IMR-90 (cell line): ENCODE data around the gene MOB3A. TPM values are rescaled to one million over a fixed set of nuclear protein-coding genes. Genes with fewer than 3 reads are reported as not detected.

Source experiments
- ATAC-seq: fragments of 200-7000 bp; cut with Tn5 transposase; 2 replicates; pipeline ENCODE4 v1.9.1; 2020; ENCODE audit warnings: low read depth, mild to moderate bottlenecking, moderate library complexity
- BruUV-seq: library from RNA; stranded (reverse); fragments of 400-500 nt; replicated peaks from 2 replicates; lab custom pipeline; 2021; lab: Mats Ljungman, UMichigan
- CTCF ChIA-PET: fragments of 300-600 bp; formaldehyde crosslinking; extraction: SDS; loops from one replicate; lab custom pipeline; 2021; ENCODE audit warnings: antibody characterized with exemption; lab: Yijun Ruan, JAX
- POLR2A ChIA-PET: fragments of 300-600 bp; sonication (Branson Sonifier 250); formaldehyde crosslinking; loops from one replicate; lab custom pipeline; 2022; ENCODE audit warnings: antibody characterized with exemption; ENCODE audit not compliant: unreplicated experiment; lab: Charles Lee
- DNase-seq: peaks from one replicate; pipeline ENCODE4 v3.0.0; 2013
- H2AFZ ChIP-seq: replicated peaks from 2 replicates; pipeline ENCODE3; 2013; ENCODE audit warnings: low read length, mild to moderate bottlenecking; ENCODE audit not compliant: poor library complexity
- H2AK5ac ChIP-seq: 2 replicates; pipeline ENCODE4 v1.6.1; 2013; ENCODE audit warnings: low read depth, low read length, inconsistent platforms
- H2AK9ac ChIP-seq: replicated peaks from 2 replicates; pipeline ENCODE3; 2013; ENCODE audit warnings: mild to moderate bottlenecking, low read depth, low read length, moderate library complexity; ENCODE audit not compliant: poor library complexity
- H2BK120ac ChIP-seq: 2 replicates; pipeline ENCODE4 v1.6.1; 2013; ENCODE audit warnings: low read depth, low read length, inconsistent platforms
- H2BK15ac ChIP-seq: 3 replicates; pipeline ENCODE4 v1.6.1; 2013; ENCODE audit warnings: low read depth, low read length, inconsistent platforms
- H2BK20ac ChIP-seq: 2 replicates; pipeline ENCODE4 v1.6.1; 2013; ENCODE audit warnings: low read depth, mild to moderate bottlenecking, inconsistent platforms, low read length, moderate library complexity
- H2BK5ac ChIP-seq: 2 replicates; pipeline ENCODE4 v1.6.1; 2013; ENCODE audit warnings: mild to moderate bottlenecking, low read depth, low read length, inconsistent platforms; ENCODE audit not compliant: poor library complexity, severe bottlenecking
- H3K14ac ChIP-seq: replicated peaks from 2 replicates; pipeline ENCODE4 v1.6.1; 2013; ENCODE audit warnings: low read depth, low read length, inconsistent platforms
- H3K18ac ChIP-seq: 2 replicates; pipeline ENCODE4 v1.6.1; 2013; ENCODE audit warnings: low read depth, low read length, control low read depth
- H3K23ac ChIP-seq: 2 replicates; pipeline ENCODE4 v1.6.1; 2013; ENCODE audit warnings: low read depth, low read length, inconsistent platforms
- H3K27ac ChIP-seq: 2 replicates; pipeline ENCODE4 v1.5.1; 2013; ENCODE audit warnings: mild to moderate bottlenecking, control low read depth, low read length; ENCODE audit not compliant: insufficient read depth
- H3K27me3 ChIP-seq: 2 replicates; pipeline ENCODE4 v1.6.1; 2013; ENCODE audit warnings: low read length; ENCODE audit not compliant: control insufficient read depth, insufficient read depth
- H3K36me3 ChIP-seq: 2 replicates; pipeline ENCODE4 v1.6.1; 2013; ENCODE audit warnings: low read length, mixed read lengths; ENCODE audit not compliant: control insufficient read depth, insufficient read depth
- H3K4ac ChIP-seq: 2 replicates; pipeline ENCODE4 v1.6.1; 2013; ENCODE audit warnings: low read depth, low read length, inconsistent platforms
- H3K4me1 ChIP-seq: 2 replicates; pipeline ENCODE4 v1.6.1; 2013; ENCODE audit warnings: low read length, mixed read lengths; ENCODE audit not compliant: control insufficient read depth, insufficient read depth
- H3K4me2 ChIP-seq: 2 replicates; pipeline ENCODE4 v1.6.1; 2013; ENCODE audit warnings: low read depth, mild to moderate bottlenecking, control low read depth, low read length, moderate library complexity
- H3K4me3 ChIP-seq: 2 replicates; pipeline ENCODE4 v1.5.1; 2013; ENCODE audit warnings: low read depth, mild to moderate bottlenecking, control low read depth, low read length, moderate library complexity; ENCODE audit not compliant: insufficient read depth
- H3K56ac ChIP-seq: 2 replicates; pipeline ENCODE4 v1.6.1; 2013; ENCODE audit warnings: low read length, inconsistent platforms; ENCODE audit not compliant: insufficient read depth; ENCODE audit errors: extremely low read depth
- H3K79me1 ChIP-seq, 2 experiments: 2 replicates each; pipeline ENCODE4 v1.6.1; 2013; ENCODE audit warnings: low read length in 2 of 2, inconsistent platforms in 1 of 2, low read depth in 1 of 2
- H3K9ac ChIP-seq: 2 replicates; pipeline ENCODE4 v1.6.1; 2013; ENCODE audit warnings: low read depth, low read length, control low read depth
- H3K9me1 ChIP-seq: 2 replicates; pipeline ENCODE4 v1.6.1; 2013; ENCODE audit warnings: low read length, inconsistent platforms; ENCODE audit not compliant: insufficient read depth
- H3K9me3 ChIP-seq: 2 replicates; pipeline ENCODE4 v1.6.1; 2013; ENCODE audit warnings: low read length; ENCODE audit not compliant: control insufficient read depth, insufficient read depth
- H4K20me1 ChIP-seq: 2 replicates; pipeline ENCODE4 v1.6.1; 2013; ENCODE audit warnings: low read length, inconsistent platforms; ENCODE audit not compliant: insufficient read depth
- H4K5ac ChIP-seq: 2 replicates; pipeline ENCODE4 v1.6.1; 2013; ENCODE audit warnings: mild to moderate bottlenecking, low read depth, low read length, control low read depth
- H4K8ac ChIP-seq, 2 experiments: 2 replicates each; pipeline ENCODE4 v1.6.1; 2013; ENCODE audit warnings: low read depth in 2 of 2, low read length in 2 of 2, control low read depth in 1 of 2, inconsistent platforms in 1 of 2
- H4K91ac ChIP-seq: 2 replicates; pipeline ENCODE4 v1.6.1; 2013; ENCODE audit warnings: low read depth, low read length, inconsistent platforms; ENCODE audit not compliant: insufficient read depth
- BHLHE40 ChIP-seq: fragments of 150-350 bp; IDR thresholded peaks from 2 replicates; pipeline ENCODE4 v1.6.1; 2016; ENCODE audit warnings: mild to moderate bottlenecking, low read depth, low read length
- CEBPB ChIP-seq: IDR thresholded peaks from 2 replicates; pipeline ENCODE4 v1.6.1; 2012; ENCODE audit warnings: low read depth, low read length, improper control_type of control experiment
- CHD1 ChIP-seq: IDR thresholded peaks from 2 replicates; pipeline ENCODE4 v1.6.1; 2012; ENCODE audit warnings: low read depth, low read length, improper control_type of control experiment
- CTCF ChIP-seq: conservative IDR thresholded peaks from 2 replicates; pipeline ENCODE4 v1.5.1; 2012; ENCODE audit warnings: mild to moderate bottlenecking, low read depth, low read length, improper control_type of control experiment
- ELK1 ChIP-seq: fragments of 150-350 bp; IDR thresholded peaks from 2 replicates; pipeline ENCODE4 v1.6.1; 2016; ENCODE audit warnings: low read depth, mild to moderate bottlenecking, low read length, moderate library complexity, borderline replicate concordance
- FOS ChIP-seq: fragments of 150-350 bp; IDR thresholded peaks from 2 replicates; pipeline ENCODE4 v1.6.1; 2016; ENCODE audit warnings: low read depth, low read length
- MAFK ChIP-seq: IDR thresholded peaks from 2 replicates; pipeline ENCODE4 v1.6.1; 2012; ENCODE audit warnings: low read depth, low read length, improper control_type of control experiment
- MAZ ChIP-seq: IDR thresholded peaks from 2 replicates; pipeline ENCODE4 v1.6.1; 2012; ENCODE audit warnings: low read depth, mild to moderate bottlenecking, low read length, improper control_type of control experiment, moderate library complexity, borderline replicate concordance
- MXI1 ChIP-seq: IDR thresholded peaks from 2 replicates; pipeline ENCODE4 v1.6.1; 2012; ENCODE audit warnings: low read depth, mild to moderate bottlenecking, low read length, moderate library complexity, borderline replicate concordance
- NFE2L2 ChIP-seq: fragments of 150-350 bp; IDR thresholded peaks from 2 replicates; pipeline ENCODE4 v1.6.1; 2016; ENCODE audit warnings: low read depth, mild to moderate bottlenecking, low read length
- POLR2A ChIP-seq: IDR thresholded peaks from 2 replicates; pipeline ENCODE4 v1.6.1; 2012; ENCODE audit warnings: mild to moderate bottlenecking, low read depth, low read length
- RAD21 ChIP-seq: IDR thresholded peaks from 2 replicates; pipeline ENCODE4 v1.6.1; 2012; ENCODE audit warnings: low read length, improper control_type of control experiment
- RCOR1 ChIP-seq: IDR thresholded peaks from 2 replicates; pipeline ENCODE4 v1.6.1; 2012; ENCODE audit warnings: mild to moderate bottlenecking, low read length, improper control_type of control experiment; ENCODE audit not compliant: insufficient replicate concordance
- RFX5 ChIP-seq: IDR thresholded peaks from 2 replicates; pipeline ENCODE4 v1.8.0; 2012; ENCODE audit warnings: low read depth, mild to moderate bottlenecking, low read length, moderate library complexity
- SMC3 ChIP-seq: fragments of 150-350 bp; IDR thresholded peaks from 2 replicates; pipeline ENCODE4 v1.6.1; 2016; ENCODE audit warnings: low read depth, mild to moderate bottlenecking, antibody characterized with exemption, low read length, moderate library complexity
- WGBS, 2 experiments: methylation state at CpG; one replicate each; pipeline versions ENCODE4 v1.1.5 to v1.1.7; 2013; ENCODE audit warnings: missing lambda C conversion rate in 2 of 2; ENCODE audit not compliant: insufficient read length in 1 of 2; ENCODE audit errors: extremely low coverage in 2 of 2; 5-methylcytosine and 5-hydroxymethylcytosine counted together
- dilution Hi-C: fragments of 300-500 bp; cut with HindIII; formaldehyde crosslinking; loops from one replicate; pipeline ENCODE4 v1.14.3; 2018; ENCODE audit warnings: low sequenced_read_pairs; ENCODE audit not compliant: unreplicated experiment
- in situ Hi-C: fragments of 300-500 bp; cut with MboI; formaldehyde crosslinking; loops from 3 replicates; pipeline ENCODE4 v1.14.3; 2019; ENCODE audit warnings: low sequenced_read_pairs, inconsistent platforms, mixed read lengths
- intact Hi-C: fragments of 100-400 bp; cut with micrococcal nuclease; formaldehyde crosslinking; loops from 2 replicates; pipeline ENCODE4 v1.10.0; 2022
- polyA plus RNA-seq, 3 experiments: library from polyadenylated mRNA; depleted of rRNA; stranded (reverse); fragments of >200 nt; gene quantifications; 2 replicates each; pipeline ENCODE4 v1.2.3, GENCODE V29; 2012; ENCODE audit warnings: low replicate concordance in 1 of 3
- total RNA-seq: library from RNA; depleted of rRNA; stranded (reverse); fragments of >200 nt; gene quantifications from 2 replicates; pipeline ENCODE4 v1.2.3, GENCODE V29; 2012
- TF ChIP-seq, protein P1 (sequence below): fragments of 150-350 bp; IDR thresholded peaks from 2 replicates; pipeline ENCODE4 v1.6.1; 2017; ENCODE audit warnings: mild to moderate bottlenecking, antibody characterized with exemption, low read length, low read depth

MOB3A gene
- total and polyA plus RNA-seq, 2 of the 4 experiments (the other 2 are of a cell fraction): 9.3 to 26.5 TPM

DNA sequence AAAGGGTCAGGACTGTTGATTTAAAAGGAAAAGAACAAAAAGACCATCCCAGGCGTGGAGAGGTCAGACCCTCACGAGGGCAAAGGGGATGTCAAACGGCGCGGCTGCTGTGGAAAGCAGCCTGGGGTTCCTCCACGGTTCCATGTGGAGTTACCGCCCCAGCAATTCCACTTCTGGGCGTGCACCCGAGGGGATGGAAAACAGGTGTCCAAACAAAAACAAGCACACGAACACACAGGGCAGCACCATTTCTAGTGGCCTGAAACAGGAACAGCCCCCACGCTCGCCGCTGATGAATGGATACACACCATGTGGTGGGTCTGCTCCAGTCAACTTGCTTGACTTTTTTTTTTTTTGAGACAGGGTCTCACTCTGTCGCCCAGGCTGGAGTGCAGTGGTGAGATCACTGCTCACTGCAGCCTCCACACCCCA, 44.0 kb upstream of the MOB3A start:
- Histone ChIP-seq H3K27ac (no peak overlapping the region), H4K20me1 (peaks cover 97% of the 10 kb centered on the region), H3K4ac (no peak overlapping the region), H2BK15ac (no peak overlapping the region), H4K5ac (no peak overlapping the region), H3K36me3 (peaks cover 38% of the 10 kb centered on the region), H3K4me3 (no peak overlapping the region), H2AFZ (no peak overlapping the region), H3K56ac (no peak overlapping the region), H2AK5ac (no peak overlapping the region), H3K9me3 (no peaks in the 10 kb centered on the region), H3K4me2 (no peak overlapping the region), H2AK9ac (no peak overlapping the region), H2BK20ac (no peak overlapping the region), H4K8ac (no peak overlapping the region), H3K79me1 (peaks cover 13 to 50% of the 10 kb centered on the region in 2 experiments), H4K91ac (no peak overlapping the region), H3K9me1 (0 out of 2 replicates have a peak, but pooled peaks cover under 1% of the 10 kb centered on the region), H3K4me1 (no peaks in the 10 kb centered on the region), H3K27me3 (no peaks in the 10 kb centered on the region), H2BK5ac (no peak overlapping the region), H3K23ac (no peak overlapping the region), H2BK120ac (no peak overlapping the region), H3K18ac (no peak overlapping the region), H3K14ac (no peak overlapping the region), H3K9ac (no peak overlapping the region)
- ATAC-seq (no peak), DNase-seq (no peak)
- intact Hi-C loops (no loop called here), in situ Hi-C loops (no loop called here), dilution Hi-C loops (no loop called here)
- ChIA-PET CTCF (no interaction called here), POLR2A (no interaction called here)
- TF ChIP-seq FOS (no peak), ELK1 (no peak), MAFK (no peak), RCOR1 (no peak), RAD21 (no peak), CEBPB (no peak), CTCF (no peak), BHLHE40 (no peak), MXI1 (no peak), POLR2A (no peak), CHD1 (no peak), MAZ (no peak), RFX5 (no peak), NFE2L2 (no peak), SMC3 (no peak)
- TF ChIP-seq, protein P1, sequence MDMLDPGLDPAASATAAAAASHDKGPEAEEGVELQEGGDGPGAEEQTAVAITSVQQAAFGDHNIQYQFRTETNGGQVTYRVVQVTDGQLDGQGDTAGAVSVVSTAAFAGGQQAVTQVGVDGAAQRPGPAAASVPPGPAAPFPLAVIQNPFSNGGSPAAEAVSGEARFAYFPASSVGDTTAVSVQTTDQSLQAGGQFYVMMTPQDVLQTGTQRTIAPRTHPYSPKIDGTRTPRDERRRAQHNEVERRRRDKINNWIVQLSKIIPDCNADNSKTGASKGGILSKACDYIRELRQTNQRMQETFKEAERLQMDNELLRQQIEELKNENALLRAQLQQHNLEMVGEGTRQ: no peak
- BruUV-seq: no TSS peak
- 90% methylated on average over 12 of the region's 14 CpGs; no CpG with 5 or more reads in 1 of the 2 experiments for WGBS, 2 experiments
